ENCODE measurements around the gene JAZF1.

JAZF1 gene

GRCh38 chr7:27842851-27843250, 337.7 kb downstream of the JAZF1 start:
- no peak overlapping the region for H3K27ac ChIP-seq
- H3K4me3 ChIP-seq, result no peak overlapping the region

- no peak overlapping the region for H3K4me3 ChIP-seq
- no peak overlapping the region for H3K27ac ChIP-seq
Observed at GRCh38 chr7:27842094-27842692, 338.4 kb downstream of the JAZF1 start.

DNA sequence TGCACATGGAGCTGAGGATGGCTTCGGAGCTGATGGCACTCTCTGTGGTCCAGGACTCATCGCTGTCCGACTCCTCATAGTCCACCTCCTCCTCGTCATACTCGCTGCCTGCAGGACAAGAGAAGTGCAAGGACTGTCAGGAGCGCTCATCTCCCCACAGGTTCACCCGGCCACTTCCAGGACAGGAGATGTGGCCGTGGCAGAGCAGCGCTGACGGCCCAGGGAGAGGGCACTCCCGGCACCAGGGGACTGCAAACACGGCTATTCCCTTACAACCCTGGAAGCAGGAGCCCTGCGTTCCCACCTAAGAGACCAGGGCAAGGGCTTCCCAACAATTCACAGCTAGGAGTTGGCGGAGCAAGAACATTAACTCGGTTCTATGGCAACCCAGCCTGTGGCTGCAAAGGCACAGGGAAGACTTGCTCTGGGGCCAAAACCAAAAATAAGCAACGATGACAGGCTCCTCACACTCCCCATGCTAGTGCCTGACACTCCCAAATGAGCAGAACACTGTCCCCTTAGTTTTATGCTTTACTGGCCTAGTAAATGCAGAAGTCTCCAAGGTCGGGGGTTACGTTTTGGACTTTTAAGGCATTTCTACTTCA, 339.7 kb downstream of the JAZF1 start:
- Histone ChIP-seq H3K27ac (no peak overlapping the region), H3K4me3 (no peak overlapping the region)

DNA sequence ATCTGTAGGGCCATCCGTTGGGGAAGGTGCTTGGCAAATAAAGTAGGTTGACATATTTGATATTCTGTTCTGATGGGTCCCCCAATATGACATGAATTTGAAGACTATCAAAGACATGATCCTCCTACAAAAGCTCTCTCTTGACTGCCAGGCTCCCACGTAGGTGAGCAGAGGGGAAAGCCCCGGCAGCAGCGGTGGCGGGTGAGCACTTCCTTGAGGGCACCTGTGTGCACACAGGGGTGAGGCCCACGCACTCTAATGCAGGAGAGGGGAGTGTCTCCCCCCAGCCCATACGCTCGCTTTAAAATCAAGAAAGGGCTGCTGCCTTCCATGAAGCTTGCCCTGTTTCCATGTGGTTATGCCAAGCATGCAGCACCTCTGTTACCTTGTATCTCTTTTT, 340.3 kb downstream of the JAZF1 start:
- Histone ChIP-seq H3K27ac (no peak overlapping the region), H3K4me3 (no peak overlapping the region)

GRCh38 chr7:27839099-27839498, 341.5 kb downstream of the JAZF1 start:
- no peak overlapping the region for H3K27ac ChIP-seq
- no peak overlapping the region for H3K4me3 ChIP-seq

DNA sequence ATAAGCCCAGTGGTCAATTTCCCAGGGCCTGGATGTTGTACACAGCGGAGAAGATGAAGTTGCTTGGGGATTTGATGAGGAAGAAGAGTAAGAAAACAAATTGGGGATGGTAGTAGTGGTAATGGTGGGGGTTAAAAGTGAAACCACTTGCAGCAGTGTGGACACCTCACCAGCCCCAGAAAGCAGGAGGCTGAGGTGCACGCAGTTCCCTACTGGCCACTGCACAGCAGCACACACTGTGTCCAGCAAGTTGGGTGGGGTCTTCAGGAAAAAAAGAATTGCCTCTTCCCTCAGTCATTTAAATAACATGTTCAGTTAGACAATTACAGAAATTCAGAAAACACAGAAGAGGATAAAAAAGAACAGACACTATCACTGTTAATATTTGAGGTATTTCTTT, 344.1 kb downstream of the JAZF1 start:
- no peak overlapping the region for H3K27ac ChIP-seq

GRCh38 chr7:27835376-27835775, 345.2 kb downstream of the JAZF1 start:
- Histone ChIP-seq H3K27ac (no peak overlapping the region), H3K4me3 (no peak overlapping the region)

More for the DNA sequence above, 344.1 kb downstream of the JAZF1 start:
- H3K4me3 ChIP-seq, result no peak overlapping the region

- no peak overlapping the region for H3K4me3 ChIP-seq
- H3K27ac ChIP-seq, result no peak overlapping the region
Observed at GRCh38 chr7:27834179-27834921, 346.2 kb downstream of the JAZF1 start.

DNA sequence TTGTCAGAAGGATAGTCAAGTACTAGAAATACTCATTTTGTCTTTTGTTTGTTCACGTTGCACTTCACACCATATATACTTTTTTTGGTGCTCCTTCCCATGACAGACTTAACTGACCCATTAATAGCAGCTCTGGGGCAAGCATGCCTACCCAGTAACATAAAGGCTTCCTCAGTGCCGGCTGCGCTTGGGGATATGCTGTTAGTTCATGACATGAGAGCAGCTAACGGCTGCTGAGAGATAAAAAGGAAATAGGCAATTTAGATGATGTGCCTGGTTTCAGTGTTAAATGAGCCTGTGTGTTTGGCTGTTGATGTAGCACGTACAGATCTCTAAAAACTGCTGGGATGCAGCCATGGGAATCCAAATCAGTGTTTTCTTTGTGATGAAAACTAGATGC, 354.2 kb downstream of the JAZF1 start:
- H3K27ac ChIP-seq, result peak overlapping the region in 1 of 21 experiments; percentile 6
- no peak overlapping the region for H3K4me3 ChIP-seq

- Histone ChIP-seq H3K27ac (peak overlapping the region in 1 of 21 experiments; percentile 6), H3K4me3 (no peak overlapping the region)
Observed at GRCh38 chr7:27825891-27826290, 354.7 kb downstream of the JAZF1 start.

DNA sequence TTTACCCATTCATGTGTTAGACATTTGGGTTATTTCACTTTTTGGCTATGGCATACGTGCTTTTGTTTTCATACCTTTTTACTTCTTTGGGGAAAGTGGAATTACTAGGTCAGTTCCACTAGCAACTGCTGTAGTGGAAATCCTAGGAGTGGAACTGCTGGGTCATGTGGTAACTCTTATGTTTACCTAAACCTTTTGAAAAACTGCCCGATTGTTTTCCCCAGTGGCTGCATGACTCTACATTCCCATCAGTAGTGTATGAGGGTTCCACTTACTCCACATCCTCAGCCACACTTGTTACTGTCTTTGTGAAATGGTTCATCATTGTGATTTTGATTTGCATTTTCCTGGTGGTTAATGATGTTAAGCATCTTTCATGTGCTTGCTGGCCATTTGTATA, 358.4 kb downstream of the JAZF1 start:
- H3K27ac ChIP-seq, result no peak overlapping the region

DNA sequence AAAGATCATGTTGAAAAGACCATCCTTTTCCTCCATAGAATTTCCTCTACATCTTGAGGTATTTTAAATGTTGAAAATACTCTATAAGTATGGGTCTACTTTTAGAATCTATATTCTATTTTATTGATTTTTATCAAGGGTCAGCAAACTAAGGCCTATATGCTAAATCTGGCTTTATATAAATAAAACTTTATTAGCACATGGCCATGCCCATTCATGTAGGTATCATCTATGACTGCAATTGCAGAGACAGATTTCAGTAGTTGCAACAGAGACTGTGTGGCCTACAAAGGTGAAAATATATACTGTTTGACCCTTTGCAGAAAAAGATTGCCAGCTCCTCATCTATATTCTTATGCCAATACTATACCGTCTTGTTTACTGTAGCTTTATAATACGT, 367.9 kb downstream of the JAZF1 start:
- H3K27ac ChIP-seq, result no peak overlapping the region
- H3K4me3 ChIP-seq, result no peak overlapping the region

More for the DNA sequence above, 358.4 kb downstream of the JAZF1 start:
- H3K4me3 ChIP-seq, result no peak overlapping the region

GRCh38 chr7:27810186-27810585, 370.4 kb downstream of the JAZF1 start:
- Histone ChIP-seq H3K27ac (no peak overlapping the region), H3K4me3 (no peak overlapping the region)

- Histone ChIP-seq H3K4me3 (no peak overlapping the region), H3K27ac (peak overlapping the region in 1 of 21 experiments; percentile 19)
Observed at GRCh38 chr7:27808626-27809025, 372.0 kb downstream of the JAZF1 start.

GRCh38 chr7:27804139-27804538, 376.5 kb downstream of the JAZF1 start:
- H3K27ac ChIP-seq, result no peak overlapping the region
- H3K4me3 ChIP-seq, result no peak overlapping the region

- Histone ChIP-seq H3K4me3 (no peak overlapping the region), H3K27ac (peak overlapping the region in 3 of 21 experiments; percentile 6 to 18 (median 12))
Observed at GRCh38 chr7:27802999-27803398, 377.6 kb downstream of the JAZF1 start.

GRCh38 chr7:27799212-27799611, 381.4 kb downstream of the JAZF1 start:
- H3K27ac ChIP-seq, result no peak overlapping the region
- no peak overlapping the region for H3K4me3 ChIP-seq

GRCh38 chr7:27795977-27796376, 384.6 kb downstream of the JAZF1 start:
- Histone ChIP-seq H3K4me3 (no peak overlapping the region), H3K27ac (no peak overlapping the region)

- Histone ChIP-seq H3K27ac (no peak overlapping the region), H3K4me3 (no peak overlapping the region)
Observed at GRCh38 chr7:27793780-27794179, 386.8 kb downstream of the JAZF1 start.

GRCh38 chr7:27788437-27788836, 392.2 kb downstream of the JAZF1 start:
- H3K4me3 ChIP-seq, result no peak overlapping the region
- H3K27ac ChIP-seq, result no peak overlapping the region

GRCh38 chr7:27784399-27785053, 396.1 kb downstream of the JAZF1 start:
- no peak overlapping the region for H3K4me3 ChIP-seq
- H3K27ac ChIP-seq, result no peak overlapping the region
